A549 (cell line): ENCODE results near the gene PEX10. TPM values are rescaled to one million over a fixed set of nuclear protein-coding genes. Genes with fewer than 3 reads are reported as not detected.

Experiments
- ATAC-seq, 2 experiments: fragments of 200-7000 bp in 1 of 2; fragments of >200 bp in 1 of 2; cut with Nextera tagmentation in 1 of 2; cut with Tn5 transposase in 1 of 2; 3 replicates each; pipeline versions ENCODE4 v1.8.0 to v1.9.1; 2018 to 2020; ENCODE audit warnings: mild to moderate bottlenecking in 1 of 2, moderate library complexity in 1 of 2
- CTCF ChIA-PET: fragments of 300-600 bp; sonication (Branson Sonifier 250); formaldehyde crosslinking; extraction: SDS; loops from one replicate; lab custom pipeline; 2021; ENCODE audit warnings: antibody characterized with exemption, inconsistent platforms; lab: Yijun Ruan, JAX
- POLR2A ChIA-PET: fragments of 350-600 bp; formaldehyde crosslinking; extraction: SDS; loops from one replicate; lab custom pipeline; 2021; ENCODE audit warnings: antibody characterized with exemption, inconsistent platforms; lab: Yijun Ruan, JAX
- DNase-seq, 2 experiments: peaks; one replicate each; pipeline versions ENCODE4 v3.0.0 to v3.0.0-alpha.2; 2011 to 2016; ENCODE audit warnings: low read depth in 1 of 2, low spot score in 1 of 2
- FAIRE-seq: peaks from 2 replicates; lab custom pipeline; 2011; peaks lifted over from hg19 to GRCh38; lab: Jason Lieb, UNC
- H3K27ac ChIP-seq, 2 experiments: fragments of >200 bp; sonication (Bioruptor Twin); formaldehyde crosslinking; 3 replicates each; pipeline ENCODE4 v1.5.1; 2016 to 2017
- H3K4me1 ChIP-seq: fragments of >200 bp; sonication (Bioruptor Twin); formaldehyde crosslinking; 3 replicates; pipeline ENCODE4 v1.6.1; 2016
- H3K4me2 ChIP-seq: fragments of >200 bp; sonication (Bioruptor Twin); formaldehyde crosslinking; 3 replicates; pipeline ENCODE4 v1.6.1; 2016
- H3K4me3 ChIP-seq: fragments of >200 bp; sonication (Bioruptor Twin); formaldehyde crosslinking; 3 replicates; pipeline ENCODE4 v1.5.1; 2016
- H3K9me3 ChIP-seq: fragments of >200 bp; sonication (Bioruptor Twin); formaldehyde crosslinking; 3 replicates; pipeline ENCODE4 v1.6.1; 2016
- CBX2 ChIP-seq: fragments of 200-600 bp; sonication (generic); IDR thresholded peaks from 2 replicates; pipeline ENCODE4 v1.6.1; 2016; ENCODE audit warnings: low read depth, mild to moderate bottlenecking, borderline replicate concordance
- CHD2 ChIP-seq: fragments of 150-350 bp; IDR thresholded peaks from 2 replicates; pipeline ENCODE4 v1.6.1; 2014; ENCODE audit warnings: low read length; ENCODE audit not compliant: partially characterized antibody
- CHD4 ChIP-seq: fragments of 200-600 bp; sonication (generic); IDR thresholded peaks from 2 replicates; pipeline ENCODE4 v1.6.1; 2016; ENCODE audit warnings: antibody characterized with exemption, mild to moderate bottlenecking, borderline replicate concordance
- EHMT2 ChIP-seq: fragments of 200-600 bp; sonication (generic); IDR thresholded peaks from 2 replicates; pipeline ENCODE4 v1.6.1; 2016; ENCODE audit warnings: antibody characterized with exemption, low read depth, mild to moderate bottlenecking, moderate library complexity
- FOSB ChIP-seq: fragments of 250-450 bp; sonication (Bioruptor Pico); IDR thresholded peaks from 2 replicates; pipeline ENCODE4 v1.5.0; 2020; ENCODE audit warnings: mild to moderate bottlenecking, moderate library complexity
- FOXS1 ChIP-seq: fragments of 250-450 bp; sonication (Bioruptor Pico); IDR thresholded peaks from 2 replicates; pipeline ENCODE4 v1.5.0; 2020; ENCODE audit warnings: mild to moderate bottlenecking, moderate library complexity
- GATA3 ChIP-seq: IDR thresholded peaks from 2 replicates; pipeline ENCODE4 v1.6.1; 2012; ENCODE audit warnings: borderline replicate concordance
- HDAC2 ChIP-seq: fragments of 200-600 bp; sonication (generic); IDR thresholded peaks from 2 replicates; pipeline ENCODE4 v1.6.1; 2016
- HOXA7 ChIP-seq: fragments of 250-450 bp; sonication (Bioruptor Pico); IDR thresholded peaks from 2 replicates; pipeline ENCODE4 v1.5.0; 2020; ENCODE audit warnings: mild to moderate bottlenecking, moderate library complexity
- JUN ChIP-seq, 2 experiments: fragments of >200 bp; sonication (Bioruptor Twin); formaldehyde crosslinking; IDR thresholded peaks; 2 replicates in 1 of 2; 3 replicates in 1 of 2; pipeline ENCODE4 v1.6.1; 2016 to 2017
- KDM5A ChIP-seq: fragments of 200-600 bp; sonication (generic); IDR thresholded peaks from 2 replicates; pipeline ENCODE4 v1.6.1; 2016; ENCODE audit warnings: antibody characterized with exemption, mild to moderate bottlenecking
- MAFK ChIP-seq: fragments of 450-650 bp; IDR thresholded peaks from 2 replicates; pipeline ENCODE4 v1.6.1; 2014; ENCODE audit not compliant: partially characterized antibody
- MAZ ChIP-seq: fragments of 150-350 bp; IDR thresholded peaks from 2 replicates; pipeline ENCODE4 v1.6.1; 2014; ENCODE audit warnings: antibody characterized with exemption, low read depth, low read length, borderline replicate concordance
- MYC ChIP-seq: IDR thresholded peaks from 2 replicates; pipeline ENCODE4 v1.6.1; 2012; ENCODE audit warnings: mild to moderate bottlenecking, inconsistent platforms, low read length, improper control_type of control experiment, borderline replicate concordance
- NFE2L2 ChIP-seq: fragments of 150-350 bp; conservative IDR thresholded peaks from 2 replicates; pipeline ENCODE4 v1.6.1; 2014; ENCODE audit warnings: low read length
- NR3C1 ChIP-seq: fragments of >200 bp; sonication (Bioruptor Twin); formaldehyde crosslinking; IDR thresholded peaks from 3 replicates; pipeline ENCODE4 v1.6.1; 2017
- POLR2A ChIP-seq: IDR thresholded peaks from 2 replicates; pipeline ENCODE4 v1.6.1; 2012; ENCODE audit warnings: mild to moderate bottlenecking, low read length
- RARB ChIP-seq: fragments of 250-450 bp; sonication (Bioruptor Pico); IDR thresholded peaks from 2 replicates; pipeline ENCODE4 v1.8.0; 2021; ENCODE audit warnings: mild to moderate bottlenecking, moderate library complexity
- RFX5 ChIP-seq: fragments of 450-650 bp; IDR thresholded peaks from 2 replicates; pipeline ENCODE4 v1.7.1; 2014; ENCODE audit warnings: antibody characterized with exemption, mild to moderate bottlenecking, moderate library complexity
- RNF2 ChIP-seq: fragments of 200-600 bp; sonication (generic); IDR thresholded peaks from 2 replicates; pipeline ENCODE4 v1.6.1; 2016; ENCODE audit warnings: low read depth, mild to moderate bottlenecking, antibody characterized with exemption, moderate library complexity, borderline replicate concordance
- SMC3 ChIP-seq: fragments of >200 bp; sonication (Bioruptor Twin); formaldehyde crosslinking; IDR thresholded peaks from 3 replicates; pipeline ENCODE4 v1.6.1; 2018; ENCODE audit warnings: inconsistent platforms
- SREBF2 ChIP-seq: fragments of 450-650 bp; IDR thresholded peaks from 2 replicates; pipeline ENCODE4 v1.6.1; 2014; ENCODE audit warnings: mild to moderate bottlenecking, moderate library complexity
- ZNF302 ChIP-seq: fragments of 250-450 bp; sonication (Bioruptor Pico); IDR thresholded peaks from 2 replicates; pipeline ENCODE4 v1.9.0; 2021; ENCODE audit warnings: inconsistent platforms, mild to moderate bottlenecking, moderate library complexity
- WGBS: methylation state at CpG from one replicate; pipeline ENCODE4 v1.1.6; 2017; ENCODE audit errors: missing lambda C conversion rate; 5-methylcytosine and 5-hydroxymethylcytosine counted together
- polyA plus RNA-seq, 4 experiments: library from polyadenylated mRNA; depleted of rRNA in 3 of 4; stranded (reverse); fragments of >200 nt; fragmentation: RNase III in 1 of 4; extraction: RNeasy Plus Mini Kit Qiagen cat#74134 plus additional on column Dnase treatment in 1 of 4; gene quantifications; 2 replicates in 3 of 4; 3 replicates in 1 of 4; pipeline ENCODE4 v1.2.3, GENCODE V29; 2011 to 2017
- TF ChIP-seq, protein P1 (sequence below): IDR thresholded peaks from 2 replicates; pipeline ENCODE4 v1.6.1; 2012
- TF ChIP-seq, protein P2 (sequence below): fragments of >200 bp; sonication (Bioruptor Twin); formaldehyde crosslinking; IDR thresholded peaks from 3 replicates; pipeline ENCODE4 v1.6.1; 2016
- TF ChIP-seq, protein P3 (sequence below): IDR thresholded peaks from 2 replicates; pipeline ENCODE4 v1.6.1; 2012; ENCODE audit warnings: low read depth, borderline replicate concordance

The PEX10 gene
- polyA plus RNA-seq, 2 of the 4 experiments (the other 2 are of a cell fraction): 12.3 to 20.2 TPM

DNA sequence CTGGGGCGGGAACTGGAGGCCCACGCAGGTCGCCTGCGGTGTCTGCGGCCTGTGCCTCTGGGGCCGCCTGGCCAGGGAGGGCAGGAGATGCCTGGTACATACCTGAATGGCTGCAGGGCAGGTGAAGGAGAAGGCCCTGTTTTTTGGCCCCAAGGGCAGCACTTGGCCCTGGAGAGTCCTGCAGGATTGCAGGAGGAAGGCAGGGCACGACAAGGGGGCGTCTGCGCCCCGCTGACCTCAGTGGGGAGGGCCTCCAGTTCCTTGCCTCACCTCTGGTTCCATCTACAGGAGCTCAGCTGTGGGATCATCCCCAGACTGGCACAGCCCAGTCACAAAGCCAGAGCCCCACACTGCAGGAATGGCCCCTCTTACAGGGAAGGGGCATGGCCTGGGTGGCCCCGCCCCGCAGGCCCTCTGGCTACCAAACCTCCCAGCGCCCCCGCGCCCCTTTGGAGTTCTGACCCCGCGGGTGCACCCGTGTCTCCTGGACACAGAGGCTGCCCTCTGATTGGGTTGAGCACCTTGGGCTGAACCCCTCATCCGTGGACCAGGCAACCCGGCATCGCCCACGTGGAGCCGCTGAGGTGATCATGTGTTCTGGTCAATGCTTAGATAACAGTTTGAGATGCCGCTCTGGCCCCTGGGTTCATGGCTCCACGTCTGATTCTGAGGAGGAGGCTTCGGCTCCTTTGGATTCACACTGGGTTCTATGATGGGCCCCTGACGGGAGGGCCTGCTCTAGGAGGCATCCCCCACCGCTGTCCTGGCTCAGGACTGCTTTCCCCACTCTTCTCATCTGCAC lies 1.3 kb upstream of the PEX10 start (continued):
- TF ChIP-seq CHD2 (no peak), RNF2 (no peak), MAZ (no peak), HDAC2 (no peak), FOXS1 (no peak), MAFK (no peak), RARB (CRISPR knock-in tag) (no peak), CBX2 (no peak)
- TF ChIP-seq, protein P1, sequence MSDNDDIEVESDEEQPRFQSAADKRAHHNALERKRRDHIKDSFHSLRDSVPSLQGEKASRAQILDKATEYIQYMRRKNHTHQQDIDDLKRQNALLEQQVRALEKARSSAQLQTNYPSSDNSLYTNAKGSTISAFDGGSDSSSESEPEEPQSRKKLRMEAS: peak; percentile 74

DNA sequence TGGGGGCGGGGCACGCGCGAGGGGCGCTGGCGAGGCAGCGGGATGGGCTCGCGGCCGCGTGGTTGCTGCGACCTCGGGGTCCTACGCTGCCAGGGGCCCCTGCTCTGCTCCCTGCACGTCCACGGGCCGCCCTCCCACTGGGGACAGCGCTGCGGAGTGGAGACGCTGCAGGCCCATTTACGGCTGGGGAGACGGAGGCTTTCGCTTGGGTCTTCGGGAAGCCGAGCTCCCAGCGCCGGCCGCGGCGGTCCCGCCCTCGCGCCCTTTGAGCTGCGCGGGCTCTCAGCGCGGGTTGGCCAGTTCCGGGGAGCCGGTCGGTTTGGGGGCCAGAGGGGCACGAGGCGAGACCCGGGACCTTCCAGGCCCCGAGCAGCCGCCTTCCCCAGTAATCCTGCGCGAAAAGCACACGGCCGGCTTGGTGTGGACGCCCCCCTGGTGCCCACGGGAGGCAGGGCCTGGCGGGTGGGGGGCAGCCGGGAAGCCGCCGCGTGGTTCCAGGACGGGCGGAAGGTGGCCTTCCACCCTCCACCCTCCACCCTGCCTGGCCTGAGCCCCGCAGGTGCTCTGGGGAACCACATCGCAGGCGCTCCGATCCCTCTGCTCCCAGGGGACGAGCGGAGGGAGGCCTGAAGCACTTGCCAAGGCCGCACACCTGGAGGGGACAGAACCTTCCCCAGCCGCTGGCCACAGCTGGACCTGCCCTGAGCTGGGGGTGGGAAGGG lies 570 bp upstream of the PEX10 start:
- no peaks in the 10 kb centered on the region for H3K9me3 ChIP-seq
- H3K4me3 ChIP-seq: peak overlapping the region; percentile 64
- WGBS: no CpG with 5 or more reads among the region's 66 CpGs
- no peak for TF ChIP-seq RNF2
- TF ChIP-seq, protein P1: peak; percentile 90
- TF ChIP-seq ZNF302: no peak
- TF ChIP-seq MAZ: no peak
- TF ChIP-seq SMC3: no peak
- no peak for TF ChIP-seq RFX5
- no peak for TF ChIP-seq SREBF2
- TF ChIP-seq, protein P2, sequence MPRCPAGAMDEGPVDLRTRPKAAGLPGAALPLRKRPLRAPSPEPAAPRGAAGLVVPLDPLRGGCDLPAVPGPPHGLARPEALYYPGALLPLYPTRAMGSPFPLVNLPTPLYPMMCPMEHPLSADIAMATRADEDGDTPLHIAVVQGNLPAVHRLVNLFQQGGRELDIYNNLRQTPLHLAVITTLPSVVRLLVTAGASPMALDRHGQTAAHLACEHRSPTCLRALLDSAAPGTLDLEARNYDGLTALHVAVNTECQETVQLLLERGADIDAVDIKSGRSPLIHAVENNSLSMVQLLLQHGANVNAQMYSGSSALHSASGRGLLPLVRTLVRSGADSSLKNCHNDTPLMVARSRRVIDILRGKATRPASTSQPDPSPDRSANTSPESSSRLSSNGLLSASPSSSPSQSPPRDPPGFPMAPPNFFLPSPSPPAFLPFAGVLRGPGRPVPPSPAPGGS: peak; percentile 77; the same call in 2 of the 3 replicates
- no peak for TF ChIP-seq FOSB (CRISPR knock-in tag)
- peak; percentile 83 for TF ChIP-seq POLR2A
- TF ChIP-seq JUN (IDR thresholded peaks at IDR 0.05): peak; percentile 56 to 63; a peak in 3 of 5 replicates
- no peak for TF ChIP-seq CHD4
- TF ChIP-seq HOXA7 (CRISPR knock-in tag): no peak
- TF ChIP-seq, protein P3, sequence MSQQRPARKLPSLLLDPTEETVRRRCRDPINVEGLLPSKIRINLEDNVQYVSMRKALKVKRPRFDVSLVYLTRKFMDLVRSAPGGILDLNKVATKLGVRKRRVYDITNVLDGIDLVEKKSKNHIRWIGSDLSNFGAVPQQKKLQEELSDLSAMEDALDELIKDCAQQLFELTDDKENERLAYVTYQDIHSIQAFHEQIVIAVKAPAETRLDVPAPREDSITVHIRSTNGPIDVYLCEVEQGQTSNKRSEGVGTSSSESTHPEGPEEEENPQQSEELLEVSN: peak; percentile 86; the same call in 1 of the 2 replicates
- no peak for TF ChIP-seq EHMT2
- TF ChIP-seq FOXS1: no peak
- no peak for TF ChIP-seq RARB (CRISPR knock-in tag)
- TF ChIP-seq NR3C1: no peak
- TF ChIP-seq MAFK: no peak
- TF ChIP-seq HDAC2: no peak
- no peak for TF ChIP-seq GATA3
- TF ChIP-seq NFE2L2: no peak
- no peak for TF ChIP-seq KDM5A
- TF ChIP-seq MYC: 0 out of 2 replicates have a peak, but pooled peaks have one; percentile 3
- peak overlapping the region; percentile 93 to 95 for H3K27ac ChIP-seq
- ChIA-PET POLR2A (interaction anchor here (0.6 to 1.5 kb wide), 4 partner anchors 9 to 218 kb away, joined by 3 to 4 read pairs (median 3); partner anchors contain the start of genes FAAP20, MORN1 and RER1), CTCF (interaction anchor here (0.9 to 1.8 kb wide), 5 partner anchors 10 to 1012 kb away, joined by 3 to 16 read pairs (median 4); no protein-coding TSS in a partner anchor)
- ATAC-seq (peak; percentile 57 to 59), DNase-seq (peak; percentile 48 to 58), FAIRE-seq (no peak)
- peak overlapping the region; percentile 98 for H3K4me2 ChIP-seq
- peaks cover 16% of the 10 kb centered on the region for H3K4me1 ChIP-seq
